Posterior vena cava (tissue), 2 donors: Measurements from ENCODE around the gene ZNF438. TPM values are rescaled to one million over a fixed set of nuclear protein-coding genes. Genes with fewer than 3 reads are reported as not detected.

Experiments
- DNase-seq: peaks from one replicate; pipeline ENCODE4 v3.0.0-alpha.2; 2020; ENCODE audit warnings: low spot score
- intact Hi-C, 2 donors: fragments of 100-400 bp; cut with DNase I; formaldehyde crosslinking; loops; one replicate each; pipeline versions ENCODE4 v1.14.1 to v1.14.2; 2022 to 2023
- total RNA-seq, 2 donors: library from RNA; stranded (reverse); fragmentation: NEBNext Ultra II Directional; extraction: Animal tissue kit (Norgen Biotek cat#: 25700); gene quantifications; one replicate each; pipeline ENCODE4 v1.2.1, GENCODE V29; 2021
- donor health status: DM: yes; HTN: yes; CAD: no.
- donor health status: DM: yes; HTN: yes; CAD: no.

ZNF438 gene
- total RNA-seq, 2 donors from 2014 or later: 12.4 to 13.9 TPM

- intact Hi-C loops: no loop called here
- no peak for DNase-seq
Observed at GRCh38 chr10:30839652-30840051, 192.0 kb downstream of the ZNF438 start.

GRCh38 chr10:30836406-30836805 lies 195.3 kb downstream of the ZNF438 start:
- DNase-seq: no peak
- intact Hi-C loops: no loop called here

GRCh38 chr10:30835146-30835545 lies 196.5 kb downstream of the ZNF438 start:
- intact Hi-C loops: no loop called here

GRCh38 chr10:30834651-30835050 lies 197.0 kb downstream of the ZNF438 start:
- intact Hi-C loops: no loop called here
- no peak for DNase-seq

More at GRCh38 chr10:30835146-30835545, 196.5 kb downstream of the ZNF438 start:
- no peak for DNase-seq

GRCh38 chr10:30834153-30834552 lies 197.5 kb downstream of the ZNF438 start:
- intact Hi-C loops: no loop called here
- no peak for DNase-seq

- no peak for DNase-seq
- intact Hi-C loops: no loop called here
Observed at GRCh38 chr10:30833628-30833970, 198.1 kb downstream of the ZNF438 start.

- intact Hi-C loops: no loop called here
- DNase-seq: no peak
Observed at GRCh38 chr10:30832749-30833627, 198.7 kb downstream of the ZNF438 start.

- intact Hi-C loops: no loop called here
- DNase-seq: no peak
Observed at GRCh38 chr10:30832001-30832748, 199.5 kb downstream of the ZNF438 start.

- no peak for DNase-seq
Observed at GRCh38 chr10:30831426-30831825, 200.2 kb downstream of the ZNF438 start.

GRCh38 chr10:30830315-30831230 lies 201.1 kb downstream of the ZNF438 start:
- intact Hi-C loops: no loop called here
- no peak for DNase-seq

More at GRCh38 chr10:30831426-30831825, 200.2 kb downstream of the ZNF438 start:
- intact Hi-C loops: no loop called here

- intact Hi-C loops: no loop called here
- DNase-seq: no peak
Observed at GRCh38 chr10:30829901-30830300, 201.8 kb downstream of the ZNF438 start.

- intact Hi-C loops: no loop called here
- DNase-seq: no peak
Observed at GRCh38 chr10:30828680-30829079, 203.0 kb downstream of the ZNF438 start.

- DNase-seq: no peak
- intact Hi-C loops: no loop called here
Observed at GRCh38 chr10:30828164-30828563, 203.5 kb downstream of the ZNF438 start.

- intact Hi-C loops: no loop called here
- no peak for DNase-seq
Observed at GRCh38 chr10:30827531-30828120, 204.0 kb downstream of the ZNF438 start.

GRCh38 chr10:30826679-30827078 lies 205.0 kb downstream of the ZNF438 start:
- no peak for DNase-seq
- intact Hi-C loops: no loop called here

- intact Hi-C loops: no loop called here
- no peak for DNase-seq
Observed at GRCh38 chr10:30825495-30825894, 206.2 kb downstream of the ZNF438 start.

GRCh38 chr10:30825022-30825421 lies 206.6 kb downstream of the ZNF438 start:
- DNase-seq: no peak
- intact Hi-C loops: no loop called here

GRCh38 chr10:30823651-30824050 lies 208.0 kb downstream of the ZNF438 start:
- no peak for DNase-seq
- intact Hi-C loops: loop anchor here in 1 of 2 donors (5.0 kb wide), 1 partner anchor 41 kb away; no protein-coding TSS in a partner anchor
